K562 (cell line): ENCODE results near the gene WIPF1. TPM values are rescaled to one million over a fixed set of nuclear protein-coding genes. Genes with fewer than 3 reads are reported as not detected.

Experiments used
- ATAC-seq: fragments of 200-7000 bp; cut with Tn5 transposase; 3 replicates; pipeline ENCODE4 v1.9.1; 2020; ENCODE audit warnings: moderate library complexity
- BruUV-seq: library from RNA; stranded (reverse); fragments of 400-500 nt; replicated peaks from 2 replicates; lab custom pipeline; 2021; lab: Mats Ljungman, UMichigan
- CTCF ChIA-PET: fragments of 300-600 bp; formaldehyde crosslinking; extraction: SDS; loops from one replicate; lab custom pipeline; 2021; ENCODE audit warnings: low intra/inter-chr PET ratio; lab: Yijun Ruan, JAX
- POLR2A ChIA-PET: fragments of 300-600, 350-650 bp; sonication (Branson Sonifier 250); formaldehyde crosslinking; extraction: SDS; loops from one replicate; lab custom pipeline; 2021; ENCODE audit warnings: antibody characterized with exemption, inconsistent platforms; lab: Yijun Ruan, JAX
- DNase-seq, 4 experiments: peaks; one replicate each; pipeline versions ENCODE4 v3.0.0 to v3.0.0-alpha.2; 2011 to 2018; ENCODE audit warnings: low spot score in 3 of 4, mixed read lengths in 3 of 4; ENCODE audit errors: extremely low read depth in 1 of 4
- FAIRE-seq: peaks from 2 replicates; lab custom pipeline; 2011; peaks lifted over from hg19 to GRCh38; lab: Jason Lieb, UNC
- H2AFZ ChIP-seq: 2 replicates; pipeline ENCODE4 v1.6.0; 2011; ENCODE audit warnings: low read depth, low read length, control low read depth, inconsistent platforms
- H3K27ac ChIP-seq: fragments of 200-600 bp; 3 replicates; pipeline ENCODE4 v1.8.0; 2011; ENCODE audit warnings: low read depth, mild to moderate bottlenecking, control low read depth, inconsistent platforms, low read length, moderate library complexity, mixed read lengths; ENCODE audit errors: extremely low read depth
- H3K27me3 ChIP-seq, 2 experiments: fragments of 300-600 bp in 1 of 2; 2 replicates in 1 of 2; 3 replicates in 1 of 2; pipeline versions ENCODE4 v1.6.0 to v1.8.0; 2011; ENCODE audit warnings: inconsistent platforms in 2 of 2, low read length in 2 of 2, mild to moderate bottlenecking in 1 of 2, mixed read lengths in 1 of 2, moderate library complexity in 1 of 2; ENCODE audit not compliant: control insufficient read depth in 2 of 2, insufficient read depth in 2 of 2
- H3K36me3 ChIP-seq: fragments of 300-600 bp; 3 replicates; pipeline ENCODE4 v1.8.0; 2011; ENCODE audit warnings: mild to moderate bottlenecking, low read length, inconsistent platforms; ENCODE audit not compliant: control insufficient read depth, insufficient read depth
- H3K4me1 ChIP-seq, 2 experiments: fragments of 200-600 bp in 1 of 2; replicated peaks in 1 of 2; 2 replicates in 1 of 2; 3 replicates in 1 of 2; pipeline versions ENCODE4 v1.5.1 to v1.8.0; 2011; ENCODE audit warnings: inconsistent platforms in 2 of 2, low read length in 2 of 2, mild to moderate bottlenecking in 1 of 2, mixed read lengths in 1 of 2, moderate library complexity in 1 of 2; ENCODE audit not compliant: control insufficient read depth in 2 of 2, insufficient read depth in 2 of 2
- H3K4me2 ChIP-seq: 2 replicates; pipeline ENCODE4 v1.6.1; 2011; ENCODE audit warnings: low read length, control low read depth, inconsistent platforms, mixed read lengths; ENCODE audit not compliant: insufficient read depth
- H3K4me3 ChIP-seq: fragments of 200-600 bp; sonication (generic), shearing (Covaris generic); 2 replicates; pipeline ENCODE4 v1.5.1; 2016; ENCODE audit warnings: control low read depth, inconsistent platforms
- H3K79me2 ChIP-seq: fragments of 200-600 bp; 3 replicates; pipeline ENCODE4 v1.8.0; 2011; ENCODE audit warnings: low read length, inconsistent platforms; ENCODE audit not compliant: control insufficient read depth, insufficient read depth
- H3K9ac ChIP-seq, 2 experiments: 2 replicates each; pipeline versions ENCODE4 v1.6.0 to v1.6.1; 2011; ENCODE audit warnings: low read depth in 2 of 2, low read length in 2 of 2, control low read depth in 1 of 2, inconsistent platforms in 1 of 2, mild to moderate bottlenecking in 1 of 2, mixed read lengths in 1 of 2; ENCODE audit not compliant: insufficient read depth in 1 of 2
- H3K9me1 ChIP-seq: one replicate; pipeline ENCODE4 v1.6.0; 2011; ENCODE audit warnings: inconsistent platforms, mild to moderate bottlenecking, low read length, moderate library complexity; ENCODE audit not compliant: control insufficient read depth, insufficient read depth
- H3K9me3 ChIP-seq: replicated peaks from 2 replicates; pipeline ENCODE4 v1.5.1; 2011; ENCODE audit warnings: low read depth, low read length, inconsistent platforms; ENCODE audit not compliant: control insufficient read depth, insufficient read depth
- H4K20me1 ChIP-seq: replicated peaks from 2 replicates; pipeline ENCODE4 v1.6.1; 2011; ENCODE audit warnings: low read length, inconsistent platforms, mixed read lengths; ENCODE audit not compliant: control insufficient read depth, insufficient read depth
- DDX20 ChIP-seq: fragments of 450-650 bp; IDR thresholded peaks from 2 replicates; pipeline ENCODE4 v1.6.1; 2016; ENCODE audit warnings: missing genetic modification characterization, low read depth, mild to moderate bottlenecking, missing compliant biosample characterization, moderate library complexity
- HMBOX1 ChIP-seq: sonication (generic); IDR thresholded peaks from 2 replicates; pipeline ENCODE4 v1.6.1; 2016
- NR1H2 ChIP-seq: sonication (generic); formaldehyde crosslinking; IDR thresholded peaks from 2 replicates; pipeline ENCODE4 v1.4.0; 2020; ENCODE audit warnings: mild to moderate bottlenecking, missing genetic modification reagents
- PRDM10 ChIP-seq: fragments of 450-650 bp; IDR thresholded peaks from 2 replicates; pipeline ENCODE4 v1.6.1; 2018; ENCODE audit not compliant: partially characterized antibody
- RBM39 ChIP-seq: fragments of 200-400 bp; formaldehyde crosslinking; optimal IDR thresholded peaks from 2 replicates; pipeline ENCODE3; 2018; ENCODE audit warnings: low read depth, low read length
- TCF15 ChIP-seq: fragments of 250-450 bp; sonication (Bioruptor Pico); IDR thresholded peaks from 2 replicates; pipeline ENCODE4 v1.8.0; 2022; ENCODE audit warnings: moderate library complexity, mild to moderate bottlenecking, inconsistent platforms
- U2AF2 ChIP-seq: fragments of 200-400 bp; formaldehyde crosslinking; optimal IDR thresholded peaks from 2 replicates; pipeline ENCODE3; 2017; ENCODE audit warnings: low read depth, mild to moderate bottlenecking, low read length
- USF1 ChIP-seq: sonication (generic); formaldehyde crosslinking; IDR thresholded peaks from 2 replicates; pipeline ENCODE4 v1.9.0; 2022; ENCODE audit warnings: mild to moderate bottlenecking, missing genetic modification reagents
- ZKSCAN8 ChIP-seq: fragments of 200-800 bp; sonication (Bioruptor generic); IDR thresholded peaks from 2 replicates; pipeline ENCODE4 v1.6.1; 2016; ENCODE audit warnings: missing genetic modification characterization, missing compliant biosample characterization
- WGBS: fragments of 100-300 bp; shearing (Covaris generic); methylation state at CpG from one replicate; pipeline ENCODE4 v1.1.6; 2016; ENCODE audit warnings: low coverage, mixed read lengths; ENCODE audit not compliant: insufficient coverage; ENCODE audit errors: missing lambda C conversion rate; 5-methylcytosine and 5-hydroxymethylcytosine counted together
- in situ Hi-C: fragments of 300-500 bp; cut with MboI; formaldehyde crosslinking; loops from 4 replicates; pipeline ENCODE4 v1.15.0; 2018; ENCODE audit warnings: inconsistent platforms, mixed read lengths
- intact Hi-C: fragments of 100-400 bp; cut with micrococcal nuclease; formaldehyde crosslinking; loops from 2 replicates; pipeline ENCODE4 v1.14.2; 2022
- polyA plus RNA-seq, 8 experiments: library from polyadenylated mRNA; depleted of rRNA in 4 of 8; stranded (reverse) in 5 of 8; unstranded in 3 of 8; fragments of >200 nt; fragmentation: Nextera tagmentation in 2 of 8; fragmentation: Illumina TruSeq in 1 of 8; extraction: Ambion mirVana in 2 of 8; extraction: Trizol in 1 of 8; gene quantifications; 2 replicates each; pipeline versions ENCODE4 v1.2.1 to v1.2.3, GENCODE V29; 2011 to 2014; ENCODE audit warnings: inconsistent platforms in 1 of 8, missing spikeins in 1 of 8
- total RNA-seq, 7 experiments: library from RNA; depleted of rRNA in 6 of 7; stranded (reverse); fragments of >200 nt in 6 of 7; fragmentation: Illumina TruSeq in 2 of 7; extraction: Trizol in 2 of 7; gene quantifications; 2 replicates each; pipeline versions ENCODE4 v1.2.1 to v1.2.3, GENCODE V29; 2011 to 2021; ENCODE audit warnings: low replicate concordance in 1 of 7
- TF ChIP-seq, protein P1 (sequence below): fragments of 450-650 bp; formaldehyde crosslinking; IDR thresholded peaks from 2 replicates; pipeline ENCODE4 v1.4.0; 2020; ENCODE audit warnings: mild to moderate bottlenecking

Gene WIPF1
- total and polyA plus RNA-seq, 9 of the 15 experiments (the other 6 are each of a cell fraction or from before 2014, with no cell fraction given), result 0.54 to 4.9 (median 2.4) TPM

DNA sequence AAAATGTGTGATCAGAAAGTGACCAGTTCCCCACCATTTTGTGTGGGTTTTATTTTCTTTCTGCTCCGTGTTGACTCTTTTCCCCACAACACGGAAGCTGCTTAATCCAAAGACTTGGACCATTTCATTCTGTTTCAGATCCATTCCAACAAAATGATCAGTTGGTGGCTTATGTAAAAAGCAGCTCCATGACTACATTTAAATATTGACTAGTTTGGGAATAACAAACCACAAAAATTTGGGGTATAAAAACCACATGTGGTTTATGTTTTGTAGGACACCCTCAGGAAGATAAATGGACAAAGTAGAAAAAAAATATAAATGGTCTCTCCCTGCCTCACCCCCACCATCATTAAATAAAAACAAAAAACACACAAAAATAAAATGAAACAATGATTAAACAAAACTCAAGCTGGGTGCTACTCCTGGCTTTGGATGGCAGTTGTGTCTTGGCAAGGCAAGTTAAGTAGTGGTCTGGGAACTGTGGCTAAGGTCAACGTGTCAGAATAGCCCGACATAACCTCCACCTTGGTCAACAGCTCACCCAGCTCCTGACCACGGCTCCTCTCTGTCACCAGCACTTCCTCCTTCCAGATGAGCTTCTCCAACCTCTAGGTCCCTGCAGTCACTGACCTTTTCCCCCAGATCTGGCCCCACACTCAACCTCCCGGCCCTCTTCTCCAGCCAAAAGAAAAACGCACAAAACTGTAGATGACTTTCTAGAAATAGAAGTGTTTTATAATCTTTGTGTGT, 12.8 kb upstream of the WIPF1 start (continued):
- TF ChIP-seq PRDM10, result peak; percentile 11
- TF ChIP-seq HMBOX1, result peak; percentile 42; the same call in 1 of the 2 replicates
- TF ChIP-seq ZKSCAN8 (CRISPR knock-in tag), result peak; percentile 39; the same call in 1 of the 2 replicates

DNA sequence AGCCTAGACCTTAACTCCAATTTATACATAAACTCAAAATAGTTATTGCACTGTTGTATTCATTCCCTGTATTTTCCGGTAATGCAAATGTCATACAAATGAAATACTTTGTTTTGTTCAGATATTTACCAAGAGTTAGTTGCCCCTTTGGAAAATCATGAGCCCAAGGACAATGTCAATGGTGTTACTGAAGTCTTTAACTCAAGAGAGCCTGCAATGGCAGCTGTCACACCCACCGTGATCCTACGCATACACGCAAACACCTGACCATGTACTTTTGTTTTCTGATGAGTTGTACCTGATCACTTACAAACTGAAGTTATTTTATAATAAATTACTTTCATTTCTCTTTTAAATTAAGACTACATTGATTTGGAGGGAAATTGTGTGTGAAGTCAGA, 11.7 kb upstream of the WIPF1 start:
- no peak overlapping the region for H3K4me2 ChIP-seq
- no peak overlapping the region for H3K4me3 ChIP-seq
- H3K4me1 ChIP-seq, result peaks cover 0 to 7% of the 10 kb centered on the region in 2 experiments; a peak in 2 of 5 replicates
- ChIA-PET POLR2A (no interaction called here), CTCF (no interaction called here)
- no peaks in the 10 kb centered on the region for H3K9me3 ChIP-seq
- no peaks in the 10 kb centered on the region for H4K20me1 ChIP-seq
- no peaks in the 10 kb centered on the region for H3K36me3 ChIP-seq
- in situ Hi-C loops (no loop called here), intact Hi-C loops (no loop called here)
- ATAC-seq (no peak), FAIRE-seq (no peak), DNase-seq (no peak)
- H3K79me2 ChIP-seq, result no peaks in the 10 kb centered on the region
- H2AFZ ChIP-seq, result no peak overlapping the region
- no peaks in the 10 kb centered on the region; a peak in 2 of 5 replicates for H3K27me3 ChIP-seq
- H3K9me1 ChIP-seq, result no peaks in the 10 kb centered on the region
- no peak overlapping the region for H3K9ac ChIP-seq
- H3K27ac ChIP-seq, result no peak overlapping the region
- WGBS, result 57% methylated on average over 4 of the region's 4 CpGs
- no TSS peak for BruUV-seq
- TF ChIP-seq DDX20 (tag) (no peak), USF1 (CRISPR knock-in tag) (no peak), U2AF2 (no peak), RBM39 (no peak), NR1H2 (CRISPR knock-in tag) (no peak), TCF15 (CRISPR knock-in tag) (no peak)
- TF ChIP-seq, protein P1, sequence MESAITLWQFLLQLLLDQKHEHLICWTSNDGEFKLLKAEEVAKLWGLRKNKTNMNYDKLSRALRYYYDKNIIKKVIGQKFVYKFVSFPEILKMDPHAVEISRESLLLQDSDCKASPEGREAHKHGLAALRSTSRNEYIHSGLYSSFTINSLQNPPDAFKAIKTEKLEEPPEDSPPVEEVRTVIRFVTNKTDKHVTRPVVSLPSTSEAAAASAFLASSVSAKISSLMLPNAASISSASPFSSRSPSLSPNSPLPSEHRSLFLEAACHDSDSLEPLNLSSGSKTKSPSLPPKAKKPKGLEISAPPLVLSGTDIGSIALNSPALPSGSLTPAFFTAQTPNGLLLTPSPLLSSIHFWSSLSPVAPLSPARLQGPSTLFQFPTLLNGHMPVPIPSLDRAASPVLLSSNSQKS (CRISPR knock-in tag), result no peak
